Adrenal gland (tissue), 5 donors: ENCODE data around the gene SEPTIN10.

Experiments
- CTCF ChIP-seq, 6 experiments: fragments of 450-650 bp in 4 of 6; fragments of 200-600 bp in 2 of 6; sonication (generic) in 1 of 6; IDR thresholded peaks; 1 replicate in 5 of 6; 2 replicates in 1 of 6; pipeline versions ENCODE4 v1.5.1 to v1.8.0; 2016 to 2021; ENCODE audit warnings: antibody characterized with exemption in 6 of 6, mild to moderate bottlenecking in 2 of 6, moderate library complexity in 1 of 6
- POLR2A ChIP-seq, 2 donors: fragments of 450-650 bp; IDR thresholded peaks; one replicate each; pipeline ENCODE4 v1.6.1; 2017; ENCODE audit warnings: antibody characterized with exemption in 2 of 2, mild to moderate bottlenecking in 2 of 2, moderate library complexity in 1 of 2
- donor health status: DM: no; HTN: no; CAD: no.

DNA sequence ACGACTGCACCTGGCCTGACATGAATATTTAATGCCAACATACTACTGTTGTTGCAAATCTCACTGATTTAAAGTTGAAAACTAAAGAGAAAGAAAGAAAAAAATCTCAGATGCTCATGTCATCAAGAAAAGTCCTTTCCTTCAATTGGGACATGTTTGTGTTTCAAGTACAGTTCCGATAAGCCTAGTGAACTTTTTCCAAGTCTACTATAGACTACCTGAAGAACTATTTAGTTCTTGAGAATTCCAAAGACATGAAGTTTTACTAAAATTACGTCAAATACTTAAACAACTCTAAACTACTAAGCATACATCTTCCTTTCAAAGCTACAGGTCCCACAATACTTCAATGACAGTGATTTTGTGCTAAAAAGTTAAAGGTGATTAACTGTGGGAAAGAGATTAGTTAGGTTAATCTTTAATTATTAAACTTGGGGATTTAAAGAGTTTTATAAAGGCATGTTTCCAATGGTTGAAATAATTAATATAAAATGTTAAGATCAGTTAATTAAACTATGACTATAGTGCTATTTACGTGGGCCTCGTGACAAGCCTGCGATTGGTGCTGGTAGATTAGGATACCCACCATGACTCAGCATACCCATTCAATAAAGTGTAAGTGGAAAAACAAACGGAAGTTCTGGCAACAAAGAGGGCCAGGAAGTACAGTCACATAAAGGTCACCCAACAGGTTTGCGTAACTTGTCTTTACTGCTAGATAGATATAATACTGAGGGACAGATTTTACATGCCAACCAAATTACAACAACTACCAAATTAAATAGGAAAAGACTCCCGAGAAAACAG, 55.5 kb downstream of the SEPTIN10 start:
- TF ChIP-seq CTCF (IDR thresholded peaks at IDR 0.05) (no peak), POLR2A (IDR thresholded peaks at IDR 0.05) (no peak)
